ENCODE data around the gene STYK1. TPM values are rescaled to one million over a fixed set of nuclear protein-coding genes. Genes with fewer than 3 reads are reported as not detected.
"Not testable (repeated sequence)": the region's sequence is repeated elsewhere in the genome, so short reads cannot be mapped to it uniquely, and the experiment has no call there.

The STYK1 gene
- total RNA-seq, 1 donor from 2014 or later, result not detected

GRCh38 chr12:10634427-10634826 is 39.4 kb downstream of the STYK1 start:
- ATAC-seq (no peak), DNase-seq (no peak)
- intact Hi-C loops (cut with micrococcal nuclease), result no loop called here

GRCh38 chr12:10633541-10633940 is 40.3 kb downstream of the STYK1 start:
- DNase-seq (no peak), ATAC-seq (no peak)
- intact Hi-C loops (cut with micrococcal nuclease), result no loop called here

- intact Hi-C loops (cut with micrococcal nuclease), result no loop called here
- no peak for DNase-seq
- no peak for ATAC-seq
Measured at GRCh38 chr12:10632226-10632625, 41.6 kb downstream of the STYK1 start.

DNA sequence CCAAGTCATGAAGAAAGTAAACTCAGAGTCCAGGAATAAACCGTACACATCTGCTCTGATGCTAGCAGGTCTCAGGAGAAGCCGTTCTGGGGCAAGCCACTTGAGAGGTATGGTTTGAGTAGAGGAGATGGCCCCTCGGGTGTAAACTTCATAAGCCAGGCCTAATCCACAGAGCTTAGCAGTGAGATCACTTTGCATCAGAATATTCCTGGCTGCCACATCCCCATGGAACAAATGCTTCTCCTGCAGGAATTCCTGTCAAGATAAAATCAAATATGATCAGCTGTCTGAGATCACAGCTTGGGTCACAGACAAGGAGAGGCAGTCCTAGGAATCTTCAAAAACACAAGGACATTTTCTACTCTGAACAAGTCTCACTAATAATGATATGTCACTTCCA is 49.2 kb downstream of the STYK1 start:
- ATAC-seq, result no peak
- intact Hi-C loops (cut with micrococcal nuclease), result no loop called here
- DNase-seq, result no peak

GRCh38 chr12:10623131-10623530 is 50.7 kb downstream of the STYK1 start:
- ATAC-seq, result no peak
- intact Hi-C loops (cut with micrococcal nuclease), result no loop called here

DNA sequence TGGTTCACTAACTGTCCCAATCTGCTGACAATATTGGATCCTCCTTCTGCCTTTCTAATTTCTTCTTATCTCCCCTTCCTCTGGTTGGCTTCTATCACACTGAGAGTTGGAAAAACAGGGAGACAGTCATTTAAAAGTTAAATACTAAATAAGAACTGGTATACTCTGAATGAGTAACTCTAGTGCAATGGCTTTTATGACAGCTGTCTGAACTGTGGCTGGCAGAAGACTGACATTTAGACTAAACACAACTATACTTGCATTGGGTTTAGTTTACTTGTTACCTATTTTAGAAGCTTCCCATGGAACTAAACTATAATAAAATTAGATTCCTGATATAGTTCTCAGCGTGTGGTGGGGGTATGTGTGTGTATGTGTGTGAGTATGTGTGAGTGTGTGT is 52.6 kb downstream of the STYK1 start:
- intact Hi-C loops (cut with micrococcal nuclease), result no loop called here
- no peak for ATAC-seq
- no peak for DNase-seq

More at GRCh38 chr12:10623131-10623530, 50.7 kb downstream of the STYK1 start:
- no peak for DNase-seq

GRCh38 chr12:10620078-10620779 is 53.6 kb downstream of the STYK1 start:
- no peak for DNase-seq
- intact Hi-C loops (cut with micrococcal nuclease), result no loop called here
- no peak for ATAC-seq

DNA sequence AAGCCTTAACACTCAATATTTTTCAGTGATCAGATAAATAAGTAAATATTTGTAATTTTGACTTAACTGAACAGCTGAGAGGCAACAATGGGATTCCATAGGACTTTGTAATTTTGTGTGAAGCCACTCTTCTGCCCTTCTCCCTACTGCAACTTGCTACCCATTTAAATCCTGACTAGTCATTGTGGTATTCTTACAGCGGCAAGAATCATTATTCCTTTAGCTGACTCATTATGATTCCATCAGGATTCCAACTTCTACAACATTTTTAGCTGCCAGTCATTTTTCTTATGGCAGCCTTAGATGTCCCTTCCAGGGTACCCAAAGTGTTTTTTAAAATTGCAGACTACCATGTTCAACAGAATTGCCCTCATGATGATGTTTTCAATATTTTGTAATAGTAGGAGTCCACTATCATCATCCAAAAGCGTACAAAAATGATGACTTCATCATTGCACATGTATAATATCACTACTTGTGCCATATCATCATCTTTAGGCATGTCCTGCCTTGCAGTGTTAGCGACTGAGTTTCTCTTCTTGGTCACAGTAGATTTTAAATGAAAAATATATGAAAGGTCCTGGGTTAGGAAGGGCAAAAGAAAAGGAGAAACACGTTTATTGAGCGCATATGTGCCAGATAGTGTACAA is 55.4 kb downstream of the STYK1 start:
- DNase-seq, result no peak
- ATAC-seq, result no peak
- intact Hi-C loops (cut with micrococcal nuclease), result no loop called here

GRCh38 chr12:10617863-10618262 is 56.0 kb downstream of the STYK1 start:
- intact Hi-C loops (cut with micrococcal nuclease), result no loop called here
- no peak for ATAC-seq
- DNase-seq, result no peak

DNA sequence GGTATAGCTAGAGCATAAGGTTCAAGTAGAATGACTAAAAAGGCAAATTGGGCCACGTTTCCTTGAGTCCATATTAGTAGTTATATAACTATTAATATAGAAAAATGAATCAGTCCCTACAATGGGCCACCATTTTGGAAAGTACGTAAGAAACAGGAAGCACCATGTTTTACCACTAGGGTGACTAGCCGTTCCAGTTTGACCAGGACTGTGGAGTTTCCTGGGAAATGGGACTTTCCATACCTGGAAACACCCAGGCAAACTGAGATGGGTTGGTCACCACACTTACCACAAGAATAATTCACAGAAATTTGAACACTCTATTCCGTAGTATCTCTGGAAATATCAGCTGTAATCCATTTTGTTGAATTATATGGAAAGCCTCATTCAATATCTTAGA is 58.3 kb downstream of the STYK1 start:
- ATAC-seq, result no peak
- DNase-seq, result no peak
- intact Hi-C loops (cut with micrococcal nuclease), result no loop called here

GRCh38 chr12:10614056-10614370 is 59.8 kb downstream of the STYK1 start:
- ATAC-seq (no peak), DNase-seq (no peak)
- intact Hi-C loops (cut with micrococcal nuclease), result no loop called here

DNA sequence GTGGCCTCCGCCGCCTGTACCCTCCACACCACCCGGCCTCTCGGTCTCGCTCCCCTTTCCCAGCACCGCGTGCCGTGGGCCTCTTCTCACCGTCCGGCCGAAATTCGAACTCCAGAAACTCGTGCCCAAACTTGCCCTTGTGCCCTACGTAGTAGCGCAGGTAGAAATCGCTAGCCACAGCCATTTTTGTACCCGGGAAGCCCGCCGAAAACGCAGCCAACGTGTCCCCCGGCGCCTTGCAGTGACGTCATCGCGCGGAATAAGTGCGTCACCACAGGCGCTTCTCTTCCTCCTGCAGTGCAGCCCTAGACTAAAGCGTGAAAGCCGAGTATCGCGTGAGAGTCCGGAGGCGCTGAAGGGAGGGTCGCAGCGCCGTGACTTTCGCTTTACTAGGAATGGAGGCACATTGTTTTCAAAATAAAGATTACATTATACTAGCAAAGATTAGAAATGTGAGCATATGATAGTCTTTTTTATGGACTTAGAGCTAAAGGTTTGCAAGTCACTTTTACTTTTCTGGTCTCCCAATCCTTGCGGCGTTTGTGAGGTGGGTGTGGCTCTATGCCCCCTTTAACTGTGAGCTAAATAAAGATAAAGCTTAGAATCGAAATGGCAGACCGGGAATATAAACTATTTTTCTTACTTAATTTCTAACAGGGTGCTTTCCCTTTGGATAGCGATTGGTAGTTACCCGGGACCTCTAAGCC is 60.4 kb downstream of the STYK1 start, which contains the start of gene MAGOHB:
MAGOHB (minus strand) TSS at position 261 of the 707 bp plus-strand sequence; CDS start at position 184, 77 bp downstream.
- peak; percentile 97 for DNase-seq
- peak; percentile 100 for ATAC-seq
- intact Hi-C loops (cut with micrococcal nuclease), result no loop called here

GRCh38 chr12:10612984-10613348 is 60.9 kb downstream of the STYK1 start:
- no peak for ATAC-seq
- DNase-seq, result no peak
- intact Hi-C loops (cut with micrococcal nuclease), result no loop called here

- intact Hi-C loops (cut with micrococcal nuclease), result no loop called here
- no peak for ATAC-seq
Measured at GRCh38 chr12:10612110-10612509, 61.7 kb downstream of the STYK1 start.

GRCh38 chr12:10611258-10611657 is 62.6 kb downstream of the STYK1 start:
- intact Hi-C loops (cut with micrococcal nuclease); ATAC-seq; DNase-seq: not testable (repeated sequence)

More at GRCh38 chr12:10612110-10612509, 61.7 kb downstream of the STYK1 start:
- DNase-seq, result no peak

DNA sequence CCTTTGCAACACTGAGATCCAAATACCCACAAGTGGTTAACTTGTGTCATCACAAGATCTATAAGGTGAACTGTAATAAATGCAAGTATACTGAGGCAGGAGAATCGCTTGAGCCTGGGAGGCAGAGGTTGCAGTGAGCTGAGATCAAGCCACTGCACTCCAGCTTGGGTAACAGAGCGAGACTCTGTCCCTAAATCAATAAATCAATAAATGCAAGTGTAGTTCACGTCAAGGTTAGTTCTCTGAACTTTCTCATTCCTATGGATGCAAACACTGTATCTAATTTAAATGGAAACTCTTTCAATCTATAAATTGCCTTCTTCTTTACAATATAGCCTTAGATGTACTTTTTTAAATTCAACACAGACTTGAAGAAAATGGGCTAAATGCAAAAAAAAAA is 63.7 kb downstream of the STYK1 start:
- intact Hi-C loops (cut with micrococcal nuclease), result no loop called here
- ATAC-seq, result no peak
- DNase-seq, result no peak

GRCh38 chr12:10607885-10608458 is 65.9 kb downstream of the STYK1 start:
- intact Hi-C loops (cut with micrococcal nuclease), result loop anchor here (10.0 kb wide), 1 partner anchor 127 kb away; no protein-coding TSS in a partner anchor
- ATAC-seq (no peak), DNase-seq (no peak)

DNA sequence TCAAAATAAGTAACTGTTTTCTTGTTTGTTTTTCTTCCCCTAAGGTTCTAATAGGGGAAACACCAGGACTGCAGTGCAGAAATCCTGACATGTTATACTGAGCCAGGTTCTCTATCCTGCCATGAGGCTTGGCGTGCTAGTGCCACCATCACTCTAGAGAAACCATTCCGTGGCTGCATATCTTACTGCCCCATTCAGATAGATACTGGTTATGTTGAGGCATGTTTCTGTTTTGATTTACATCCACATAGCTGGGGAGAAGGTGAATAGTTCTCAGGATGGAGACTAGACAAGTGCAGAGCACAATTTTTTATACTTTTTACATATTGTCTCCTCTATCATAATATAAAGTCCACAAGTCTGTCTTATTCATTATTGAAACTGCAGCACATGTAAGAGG is 72.0 kb downstream of the STYK1 start:
- DNase-seq (no peak), ATAC-seq (no peak)
- intact Hi-C loops (cut with micrococcal nuclease), result loop anchor here (10.0 kb wide), 1 partner anchor 133 kb away; no protein-coding TSS in a partner anchor

GRCh38 chr12:10600988-10601387 is 72.9 kb downstream of the STYK1 start:
- DNase-seq (no peak), ATAC-seq (no peak)
- intact Hi-C loops (cut with micrococcal nuclease), result loop anchor here (10.0 kb wide), 1 partner anchor 134 kb away; no protein-coding TSS in a partner anchor

GRCh38 chr12:10595881-10596280 is 78.0 kb downstream of the STYK1 start:
- intact Hi-C loops (cut with micrococcal nuclease), result no loop called here
- DNase-seq (no peak), ATAC-seq (no peak)

All from left ventricle myocardium superior (tissue), 1 donor.